Measurements from ENCODE around the gene FANCC.

GRCh38 chr9:95078939-95079338 is 238.6 kb downstream of the FANCC start:
- TF ChIP-seq CTCF (IDR thresholded peaks at IDR 0.05) (no peak), POLR2AphosphoS5 (IDR thresholded peaks at IDR 0.05) (no peak), POLR2A (IDR thresholded peaks at IDR 0.05) (no peak), EP300 (IDR thresholded peaks at IDR 0.05) (no peak)
